ENCODE results near the gene CHKA. TPM values are rescaled to one million over a fixed set of nuclear protein-coding genes. Genes with fewer than 3 reads are reported as not detected.
A peak's percentile ranks its signal among the peaks of the same experiment; 100 is the strongest.

Gene CHKA
- total and polyA plus RNA-seq, 2 of the 8 experiments (the other 6 are each of a cell fraction or from before 2014, with no cell fraction given), result 61.2 to 86.6 TPM

- no peaks in the 10 kb centered on the region for H3K23me2 ChIP-seq (ENCODE audit: low read depth, low read length)
- no peaks in the 10 kb centered on the region for H3K79me2 ChIP-seq (ENCODE audit: control insufficient read depth in 1 of 2, insufficient read depth in 2 of 2, low read length in 2 of 2)
Measured at GRCh38 chr11:68053981-68054812, 67.0 kb downstream of the CHKA start.

More at GRCh38 chr11:68053981-68054812, 67.0 kb downstream of the CHKA start:
- DNase-seq (ENCODE audit: low read depth in 1 of 2, low spot score in 2 of 2) (no peak), FAIRE-seq (no peak)
- H2BK12ac ChIP-seq (ENCODE audit: low read depth, low read length), result no peak overlapping the region
- TF ChIP-seq CTBP2 (IDR thresholded peaks at IDR 0.05; ENCODE audit: borderline replicate concordance, insufficient read depth, insufficient read length, low read length) (no peak), POLR2A (IDR thresholded peaks at IDR 0.05; ENCODE audit: control extremely low read depth in 1 of 2, low read depth in 2 of 2, low read length in 2 of 2) (peak in 1 of 2 experiments; percentile 61), PHF8 (conservative IDR thresholded peaks at IDR 0.05; ENCODE audit: low read depth, low read length) (no peak), POLR2AphosphoS5 (IDR thresholded peaks at IDR 0.05; ENCODE audit: low read depth, low read length) (peak; percentile 67; the same call in 1 of the 2 replicates)
- ChIA-PET POLR2A (ENCODE audit: partially characterized antibody) (interaction anchor here (1.2 to 10.8 kb wide), 4 partner anchors 18 to 67 kb away, joined by 4 to 183 read pairs (median 8); partner anchors contain the start of genes CHKA, NDUFS8 and TCIRG1), CTCF (ENCODE audit: partially characterized antibody) (interaction anchor here (0.9 to 2.9 kb wide), 4 partner anchors 12 to 153 kb away, joined by 3 to 18 read pairs (median 3); partner anchors contain the start of gene ALDH3B1)
- H4K20me1 ChIP-seq (replicated peaks in 1 of 2; ENCODE audit: control insufficient read depth in 1 of 2, insufficient read depth in 2 of 2, low read length in 2 of 2), result peaks cover 2 to 9% of the 10 kb centered on the region in 2 experiments
- no peak overlapping the region for H3K18ac ChIP-seq (ENCODE audit: extremely low read depth, low read length)
- peaks cover 3% of the 10 kb centered on the region; the same call in 1 of the 2 replicates for H3K79me1 ChIP-seq (ENCODE audit: low read depth, low read length)
- H3K56ac ChIP-seq (replicated peaks; ENCODE audit: insufficient read length, low read depth, low read length), result no peak overlapping the region
- H3K4me1 ChIP-seq (replicated peaks in 1 of 4; ENCODE audit: control insufficient read depth in 3 of 4, insufficient read depth in 4 of 4, low read length in 3 of 4), result peaks cover 0 to 10% (median 6%) of the 10 kb centered on the region in 4 experiments; a peak in 5 of 7 replicates
- no peak overlapping the region for H3K23ac ChIP-seq (ENCODE audit: insufficient read length)
- no peak overlapping the region for H3K9ac ChIP-seq (replicated peaks in 1 of 4; ENCODE audit: extremely low read depth in 1 of 4, low read depth in 3 of 4, low read length in 3 of 4)
- 89% methylated on average over 11 of the region's 11 CpGs; no CpG with 5 or more reads in 1 of the 2 experiments for WGBS, 2 experiments (ENCODE audit: extremely low coverage in 1 of 2, insufficient coverage in 1 of 2, insufficient read length in 1 of 2, insufficient replicate concordance in 2 of 2, low coverage in 1 of 2, low lambda C conversion rate in 2 of 2, missing lambda C conversion rate in 1 of 2)
- no peak overlapping the region for H3K4me2 ChIP-seq (ENCODE audit: insufficient read depth in 1 of 2, low read depth in 2 of 2, low read length in 2 of 2)
- no peaks in the 10 kb centered on the region for H3K9me3 ChIP-seq (ENCODE audit: insufficient read depth in 2 of 2, low read depth in 1 of 2, low read length in 1 of 2)
- H4K91ac ChIP-seq (replicated peaks; ENCODE audit: insufficient read length, low read length), result no peak overlapping the region
- no peak overlapping the region for H3K4me3 ChIP-seq (ENCODE audit: extremely low read depth in 1 of 4, insufficient read depth in 2 of 4, low read depth in 3 of 4, low read length in 4 of 4)
- H2BK5ac ChIP-seq (ENCODE audit: low read depth, low read length), result no peak overlapping the region
- H4K5ac ChIP-seq (ENCODE audit: insufficient read length, low read depth, low read length), result no peak overlapping the region
- peaks cover 3 to 18% (median 5%) of the 10 kb centered on the region in 4 experiments; a peak in 5 of 8 replicates for H3K36me3 ChIP-seq (ENCODE audit: control insufficient read depth in 2 of 4, insufficient read depth in 4 of 4, low read length in 3 of 4)
- H3K27me3 ChIP-seq (replicated peaks in 1 of 4; ENCODE audit: control insufficient read depth in 3 of 4, extremely low read depth in 1 of 4, insufficient read depth in 3 of 4, low read length in 3 of 4), result no peaks in the 10 kb centered on the region
- H4K8ac ChIP-seq (ENCODE audit: extremely low read depth, insufficient read depth, low read length), result peak overlapping the region; percentile 29
- no peak overlapping the region for H3K14ac ChIP-seq (ENCODE audit: insufficient read length)
- no peak overlapping the region for H2AK5ac ChIP-seq (ENCODE audit: low read depth, low read length)
- H3K4ac ChIP-seq (replicated peaks; ENCODE audit: insufficient read length, low read depth, low read length), result no peak overlapping the region
- H2AFZ ChIP-seq (ENCODE audit: low read length), result no peak overlapping the region
- no peak overlapping the region for H2BK120ac ChIP-seq (replicated peaks; ENCODE audit: low read depth, low read length)
- H2BK20ac ChIP-seq (ENCODE audit: low read length), result no peak overlapping the region
- H2BK15ac ChIP-seq (ENCODE audit: low read length), result no peak overlapping the region
- no peak overlapping the region for H3K27ac ChIP-seq (ENCODE audit: low read depth, low read length)

Data from H1 (cell line).